GM18508 (cell line): ENCODE results near the gene ARID1B.

ENCODE experiments used
- ATAC-seq: cut with Tn5 transposase; IDR thresholded peaks from one replicate; pipeline ENCODE4 v1.9.1; 2021; ENCODE audit warnings: moderate number of reproducible peaks; ENCODE audit not compliant: insufficient read depth, unreplicated experiment

Gene ARID1B

DNA sequence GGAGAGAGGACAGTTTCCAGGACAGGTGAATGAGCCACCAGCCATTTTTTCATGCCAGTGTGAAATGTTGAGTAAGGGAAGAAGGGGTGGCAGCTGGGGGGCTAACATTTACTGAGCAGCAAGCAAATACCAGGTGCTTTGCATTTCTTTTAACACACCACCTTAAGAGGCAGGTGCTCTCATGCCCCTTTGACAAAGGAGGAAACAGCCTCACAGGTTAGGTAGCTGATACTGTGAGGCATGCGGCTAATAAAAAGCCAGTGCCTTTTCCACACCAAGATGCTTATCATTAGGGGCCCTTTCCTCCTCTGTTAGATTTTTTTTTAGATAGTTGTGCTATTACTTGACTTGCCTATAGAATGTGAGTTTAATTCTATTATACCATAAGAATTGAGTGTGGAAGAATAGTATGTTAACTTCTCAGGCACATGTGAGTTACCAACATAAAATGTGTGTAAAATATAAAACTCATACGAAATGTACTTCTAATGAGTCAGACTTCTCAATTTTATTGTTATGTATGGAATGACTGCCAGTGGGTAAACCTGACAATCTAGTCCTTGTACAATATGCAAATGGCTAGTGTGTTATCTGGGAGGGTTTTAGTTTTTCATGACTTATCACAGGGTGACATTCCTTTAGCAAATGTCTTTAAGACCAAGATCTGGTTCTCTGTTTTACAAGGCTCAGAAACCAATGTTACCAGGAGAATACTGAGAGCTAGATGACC lies 286.2 kb downstream of the ARID1B start:
- ATAC-seq = no peak

DNA sequence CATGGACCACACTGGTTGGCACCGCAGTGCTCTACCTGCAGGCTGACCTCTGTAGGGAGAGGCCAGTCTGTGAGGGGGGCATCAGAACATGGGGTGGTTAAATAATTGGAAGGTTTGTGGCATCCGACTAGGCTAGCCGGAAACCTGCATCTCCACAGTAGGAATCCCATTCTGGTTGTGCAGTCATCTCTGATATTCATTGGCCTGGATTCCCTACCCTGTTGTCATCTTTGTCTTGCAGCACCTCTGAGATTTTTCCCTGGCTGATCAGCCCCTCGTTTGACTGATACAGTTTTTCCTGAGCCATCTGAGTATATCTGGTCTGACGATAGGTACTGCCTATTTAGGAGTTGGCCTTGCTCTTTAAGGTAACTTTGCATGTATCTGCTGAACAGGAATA lies 286.7 kb downstream of the ARID1B start:
- no peak for ATAC-seq

DNA sequence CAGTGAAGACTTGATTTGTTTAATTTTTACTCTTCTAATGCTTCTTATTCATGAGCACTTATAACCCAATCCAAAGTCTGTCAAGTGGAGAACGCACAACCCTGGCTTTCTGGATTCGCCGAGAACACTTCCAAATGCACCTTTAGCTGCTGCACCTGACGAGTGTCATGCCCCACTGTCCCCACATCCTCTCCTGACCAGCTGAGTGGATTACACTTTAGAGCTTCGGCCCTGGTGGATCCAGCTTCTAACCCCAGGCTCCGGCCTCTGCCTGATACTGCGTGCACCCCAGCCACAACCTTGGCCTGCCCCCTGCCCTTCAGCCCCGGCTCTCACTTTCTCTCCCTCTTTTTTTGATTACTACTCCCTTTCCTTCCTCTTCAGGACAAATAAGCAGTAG lies 287.3 kb downstream of the ARID1B start:
- ATAC-seq = no peak

DNA sequence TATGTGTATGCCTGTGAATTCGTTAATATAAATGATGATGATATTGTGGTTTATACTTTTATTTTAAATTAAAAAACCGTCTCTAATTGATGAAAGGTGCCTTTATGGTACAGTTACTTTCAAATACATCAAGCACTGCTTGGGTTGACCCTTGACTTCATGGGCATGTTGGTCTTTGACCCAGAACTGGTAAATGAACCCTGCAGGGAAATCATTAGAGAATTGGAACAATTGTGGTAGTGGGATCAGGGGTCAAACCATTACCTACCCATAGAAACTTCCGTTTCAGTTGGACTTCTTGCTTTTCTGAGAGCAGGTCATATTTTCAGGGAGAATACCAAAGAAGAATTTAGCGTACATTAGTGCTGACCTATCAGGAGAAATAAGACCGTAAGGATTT lies 288.2 kb downstream of the ARID1B start:
- no peak for ATAC-seq

DNA sequence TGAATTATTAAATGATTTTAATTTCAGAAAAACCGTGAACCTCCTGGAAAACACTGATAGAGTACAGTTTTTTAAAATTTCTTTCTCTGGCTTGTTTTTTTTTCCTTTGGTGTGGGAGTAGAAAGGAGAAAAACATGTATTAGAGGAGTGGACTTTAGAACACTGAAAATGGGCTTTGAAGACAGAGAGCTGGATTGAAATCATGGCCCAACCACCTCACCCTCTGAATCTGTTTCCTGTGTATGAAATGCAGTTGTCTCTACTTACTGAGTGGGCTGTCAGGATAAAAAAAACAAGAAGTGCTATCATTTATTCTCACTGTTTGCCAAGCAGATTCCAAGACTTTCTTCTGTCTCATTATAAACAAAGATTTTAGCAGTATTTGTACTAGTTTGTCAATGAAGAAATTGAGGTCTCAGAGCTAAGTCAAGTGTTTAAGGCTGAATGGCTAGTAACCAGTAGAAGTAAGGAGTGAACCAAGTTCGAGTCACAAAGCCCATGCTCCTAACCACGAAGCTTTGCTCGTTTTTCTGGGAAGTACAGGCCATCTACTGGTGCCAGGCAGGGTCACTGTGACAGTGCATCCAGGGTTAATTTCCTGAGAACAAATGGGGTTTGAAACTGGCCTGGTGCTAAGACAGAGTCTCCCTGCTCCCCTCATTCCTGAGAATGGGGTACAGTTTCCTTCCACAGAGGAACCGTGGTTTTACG lies 289.8 kb downstream of the ARID1B start:
- ATAC-seq = no peak

DNA sequence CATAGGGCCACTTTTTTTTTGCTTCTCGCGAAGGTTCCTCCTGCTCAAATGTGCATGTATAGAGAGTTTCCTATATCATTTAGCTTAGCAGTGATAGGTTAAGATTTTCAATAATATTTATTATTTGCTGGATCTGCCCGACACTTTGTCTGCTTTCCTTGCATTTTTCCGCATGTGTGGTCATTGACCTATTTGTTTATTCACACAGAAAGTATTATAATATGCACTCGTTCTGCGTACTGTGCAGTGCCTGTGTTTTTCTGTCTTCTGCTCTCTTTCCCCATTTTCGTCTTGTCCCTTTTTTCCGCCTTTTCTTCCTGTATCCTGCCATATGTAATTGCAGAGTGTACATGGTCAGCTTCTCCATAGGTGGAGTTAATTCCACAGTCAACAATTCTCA lies 290.3 kb downstream of the ARID1B start:
- no peak for ATAC-seq

DNA sequence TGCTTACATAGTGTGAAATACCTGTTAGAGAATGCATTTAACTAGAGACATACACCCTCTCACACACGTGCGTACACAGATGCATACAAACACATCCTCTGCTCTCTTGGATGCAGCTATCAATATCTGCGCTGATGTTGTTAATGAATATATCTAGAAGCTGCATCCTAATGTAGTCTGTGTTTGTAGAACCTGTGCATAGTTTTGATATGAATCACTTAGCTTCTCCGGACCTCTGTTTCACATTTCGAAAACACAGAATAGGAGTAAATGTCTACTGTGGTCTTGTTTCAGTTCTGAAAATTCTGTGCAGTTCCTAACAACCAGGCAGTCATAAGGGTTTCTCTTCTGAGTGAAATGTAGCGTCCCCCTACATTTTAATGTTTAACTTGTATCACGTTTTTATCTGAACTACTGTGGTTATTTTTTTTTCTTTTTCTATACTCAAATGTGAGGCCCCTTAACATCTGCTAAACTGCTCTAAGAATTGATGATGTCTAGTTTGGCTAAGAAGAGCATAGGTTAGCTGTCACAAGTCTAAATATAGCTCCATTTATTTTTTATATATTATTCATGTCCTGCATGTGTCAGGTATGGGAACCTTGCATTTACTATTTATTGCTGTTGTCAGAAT lies 291.6 kb downstream of the ARID1B start:
- peak; percentile 95 for ATAC-seq

DNA sequence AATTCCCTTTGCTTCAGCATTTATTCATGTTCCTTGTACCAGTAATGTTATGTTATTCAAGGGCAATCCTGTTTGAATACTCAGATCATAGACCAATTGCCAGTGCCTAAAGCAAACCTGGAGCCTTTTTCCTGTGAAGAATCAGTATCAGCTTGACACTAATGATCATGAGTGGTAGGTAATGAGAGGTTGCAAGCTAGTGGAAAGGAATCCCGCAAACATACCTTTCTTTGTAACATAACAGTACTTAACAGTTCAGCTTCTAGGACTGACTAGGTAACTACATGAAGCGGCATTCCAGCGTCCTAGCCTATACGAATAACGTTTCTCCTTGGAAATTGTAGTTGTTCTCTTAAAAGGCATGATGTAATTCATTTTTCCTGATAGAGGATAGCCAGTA lies 292.4 kb downstream of the ARID1B start:
- no peak for ATAC-seq

DNA sequence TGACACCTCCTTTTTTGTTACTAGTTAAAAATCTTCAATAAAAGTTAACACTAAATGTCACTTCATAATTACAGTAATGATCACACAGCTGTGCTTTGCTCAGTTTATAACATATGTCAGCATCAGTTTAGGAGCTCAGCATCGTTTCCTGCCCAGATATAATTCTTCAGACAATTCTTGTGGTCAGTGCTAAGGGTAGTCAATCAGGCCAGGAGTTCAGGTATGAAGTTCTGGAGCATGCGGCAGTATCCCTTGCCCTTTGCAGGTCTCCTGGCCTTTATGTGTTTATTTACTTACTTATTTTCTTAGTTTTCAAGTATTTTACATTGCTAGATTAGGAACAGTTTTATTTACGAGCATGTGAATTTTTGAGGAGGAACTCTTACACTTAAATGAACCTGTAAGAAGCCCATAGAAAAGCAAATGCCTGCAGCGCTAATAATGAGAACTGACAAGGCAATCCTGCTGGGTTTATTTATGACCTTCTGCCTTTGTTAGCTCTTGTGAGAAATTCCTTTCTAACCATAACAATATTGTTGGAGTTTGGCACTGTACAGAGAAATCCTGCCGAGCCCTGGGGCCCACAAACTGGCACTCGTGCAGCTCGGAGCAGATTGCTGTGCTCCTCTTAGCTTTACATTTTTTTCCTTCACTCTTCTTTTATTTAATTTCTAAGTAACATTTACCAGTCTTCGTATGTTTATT lies 293.4 kb downstream of the ARID1B start:
- no peak for ATAC-seq

DNA sequence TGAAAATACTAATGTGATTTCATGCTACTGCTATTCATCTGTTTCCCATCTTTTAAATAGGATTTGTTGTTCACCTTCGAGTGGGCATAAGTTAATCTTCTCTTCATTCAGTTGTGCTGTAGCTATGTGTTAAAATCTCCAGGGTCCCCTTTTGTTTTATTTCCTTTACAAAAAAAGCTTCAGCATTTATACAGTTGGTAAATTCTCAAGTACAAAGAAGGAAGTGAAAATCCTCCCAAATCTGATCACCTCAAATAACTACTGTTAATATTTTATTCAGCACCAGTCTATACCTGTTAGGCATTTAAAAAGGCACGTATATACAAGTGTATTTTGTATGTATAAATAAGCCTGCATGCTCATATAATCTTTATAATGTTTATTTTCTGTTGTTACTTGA lies 294.9 kb downstream of the ARID1B start:
- no peak for ATAC-seq

DNA sequence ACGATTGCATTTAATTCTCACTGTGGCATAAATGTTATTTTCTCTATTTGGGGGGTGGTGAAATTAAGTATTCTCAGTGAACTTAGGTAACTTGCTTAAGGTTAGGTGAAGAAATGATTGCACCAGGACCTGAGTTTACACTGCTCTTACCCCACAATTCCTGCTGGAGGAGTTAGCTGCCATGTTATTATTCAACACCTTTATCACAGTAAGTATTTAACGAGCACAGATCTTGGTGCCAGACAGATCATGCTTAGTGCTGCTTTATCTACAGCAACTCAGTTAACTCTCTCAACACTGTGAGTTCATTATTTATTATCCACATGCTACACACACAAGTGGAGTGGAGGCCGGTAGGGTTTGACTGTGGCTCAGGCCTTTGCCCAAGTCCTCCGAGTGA lies 296.4 kb downstream of the ARID1B start:
- ATAC-seq = no peak

DNA sequence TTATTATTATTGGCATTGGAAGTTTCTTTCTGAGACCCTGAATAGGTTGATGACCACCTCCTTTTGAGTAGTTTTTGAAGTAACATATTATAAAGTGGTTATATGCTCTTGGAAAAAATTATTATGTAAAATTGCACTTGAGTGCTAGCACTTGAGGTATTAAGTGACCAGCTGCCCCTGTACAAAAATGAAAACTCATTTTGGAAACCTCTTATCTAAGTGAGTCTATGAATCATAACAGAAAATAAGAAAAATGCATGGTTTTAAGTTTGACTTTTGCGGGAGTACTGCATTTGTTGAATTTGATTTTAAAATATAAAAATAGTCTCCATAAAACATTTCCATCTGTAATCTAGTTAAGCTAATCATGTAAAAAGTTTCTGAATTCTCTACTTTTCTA lies 297.8 kb downstream of the ARID1B start:
- ATAC-seq = no peak

DNA sequence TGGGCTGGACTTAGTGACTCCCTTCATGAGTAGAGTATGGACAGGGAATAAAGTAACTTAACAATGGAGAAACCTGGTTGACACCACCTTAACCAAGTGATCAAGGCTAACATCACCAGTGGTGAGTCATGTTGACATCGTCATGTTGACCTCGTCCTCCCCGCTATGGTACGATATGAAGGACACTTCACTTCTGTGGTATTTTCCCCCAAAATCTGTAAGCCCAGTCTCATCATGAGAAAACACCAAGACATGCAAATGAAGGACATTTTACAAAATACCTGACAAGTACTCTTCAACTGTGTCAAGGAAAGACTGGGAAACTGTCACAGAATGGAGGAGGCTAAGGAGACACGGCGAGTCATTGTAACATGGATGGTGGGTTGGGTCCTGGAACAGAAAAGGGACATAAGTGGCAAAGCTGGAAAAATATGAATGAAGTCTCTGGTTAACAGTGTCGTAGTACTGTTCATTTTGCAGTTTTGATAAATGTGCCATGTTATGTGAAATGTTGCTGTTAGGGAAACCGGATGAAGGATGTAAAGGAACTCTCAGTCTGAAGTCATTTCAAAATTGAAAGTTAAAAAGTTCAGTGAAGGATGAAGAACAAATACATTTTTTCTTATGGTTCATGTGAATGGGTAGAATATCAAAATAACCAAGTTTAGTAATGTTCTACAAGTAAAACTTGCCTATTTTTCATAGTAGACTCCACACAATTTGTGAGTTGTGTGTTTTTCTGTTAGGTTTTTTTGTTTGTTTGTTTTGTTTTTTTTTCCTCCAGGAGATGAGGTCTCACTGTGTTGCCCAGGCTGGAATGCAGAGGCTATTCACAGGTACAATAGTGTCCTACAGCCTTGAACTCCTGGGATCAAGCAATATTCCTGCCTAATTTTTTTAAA lies 298.6 kb downstream of the ARID1B start:
- peak; percentile 67 for ATAC-seq

DNA sequence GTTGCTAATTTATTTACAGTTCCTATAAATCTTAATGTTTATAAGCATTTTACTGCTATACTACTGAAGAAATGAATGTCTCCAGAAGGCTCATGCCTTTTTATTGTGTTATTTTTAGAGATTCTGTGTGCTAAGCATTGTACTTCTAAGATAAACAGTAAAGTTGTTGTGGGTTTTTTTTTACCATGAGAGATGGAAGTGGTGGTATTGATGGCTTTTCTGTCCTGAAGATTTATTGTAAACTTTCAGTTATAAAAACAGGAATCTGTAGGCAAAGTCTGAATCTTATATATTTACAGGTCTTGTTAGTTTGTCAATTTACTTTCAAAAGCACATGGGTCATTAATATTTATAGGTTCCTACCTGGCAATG lies 299.3 kb downstream of the ARID1B start:
- no peak for ATAC-seq

DNA sequence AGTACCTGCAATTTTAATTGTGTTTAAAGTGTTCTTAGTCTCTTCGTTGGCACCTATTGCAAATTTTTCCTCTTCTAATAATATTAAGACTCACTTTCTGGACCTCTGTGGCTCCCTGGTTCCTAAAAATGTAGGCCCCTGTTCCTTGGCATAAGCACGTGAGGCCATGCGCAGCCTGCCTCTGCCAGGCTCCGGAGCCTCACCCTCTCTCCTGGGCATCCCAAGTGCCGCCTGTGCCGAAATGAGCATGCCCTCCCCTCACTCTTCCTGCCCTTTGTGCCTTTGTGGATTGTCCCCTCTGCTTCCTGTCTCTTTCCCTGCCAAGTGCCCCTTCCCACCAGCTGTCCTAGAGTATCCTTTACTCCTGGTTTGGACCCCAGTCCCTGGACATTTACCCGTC lies 300.1 kb downstream of the ARID1B start:
- no peak for ATAC-seq

DNA sequence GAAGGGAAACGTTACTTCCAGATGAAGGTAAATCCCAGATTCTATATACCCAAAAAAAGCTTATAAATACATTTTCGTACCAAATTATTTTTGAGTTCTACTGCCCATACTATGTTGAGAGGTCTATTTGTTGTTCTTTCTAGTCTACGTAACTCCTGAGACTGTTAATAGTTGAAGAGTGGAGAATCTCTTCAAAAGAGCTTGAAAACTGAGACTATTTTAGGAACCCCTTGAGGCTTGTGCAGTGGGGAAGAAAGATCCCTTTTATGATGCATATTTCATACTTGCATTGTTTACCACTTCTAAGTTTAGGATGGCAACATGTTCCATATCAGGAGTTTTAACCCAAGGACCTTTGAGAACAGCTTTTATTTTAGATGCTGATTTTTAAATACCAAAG lies 301.1 kb downstream of the ARID1B start:
- ATAC-seq = no peak

DNA sequence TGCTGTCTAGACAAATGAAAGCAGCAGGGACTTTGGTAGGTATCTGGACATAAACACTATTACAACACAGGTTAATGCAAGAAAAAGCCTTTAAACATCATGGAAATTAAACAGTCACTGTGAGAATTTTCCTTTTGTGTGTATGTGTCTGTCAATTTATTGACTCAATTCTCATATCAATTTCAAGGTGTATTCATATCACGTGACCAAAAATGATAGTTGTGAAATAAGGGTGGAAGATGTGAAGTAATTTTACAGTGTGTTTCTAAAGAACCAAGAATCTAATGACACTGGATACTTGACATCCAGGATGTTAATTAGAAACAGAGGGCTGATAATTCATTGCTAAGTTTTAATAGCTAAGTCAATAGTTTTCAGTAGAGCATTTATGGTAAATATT lies 302.1 kb downstream of the ARID1B start:
- no peak for ATAC-seq

DNA sequence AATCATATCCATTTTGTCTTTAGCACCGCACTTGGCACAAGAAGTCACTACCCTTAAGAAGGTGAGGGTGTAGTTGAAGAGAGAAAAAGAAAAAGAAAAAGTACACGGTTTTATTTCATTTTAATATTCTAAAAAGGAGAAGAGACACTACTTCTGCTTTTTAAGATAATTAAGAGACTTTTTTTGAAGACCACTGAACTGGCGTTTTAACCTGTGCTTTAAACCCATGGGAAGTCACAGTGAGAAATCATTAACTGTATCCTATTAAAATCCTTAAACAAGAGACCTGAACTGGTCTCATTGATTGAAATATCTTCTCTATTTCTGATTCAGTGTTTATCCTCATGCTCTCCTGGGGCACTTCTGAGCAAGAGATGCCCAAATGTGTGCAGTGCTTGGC lies 302.6 kb downstream of the ARID1B start:
- no peak for ATAC-seq

DNA sequence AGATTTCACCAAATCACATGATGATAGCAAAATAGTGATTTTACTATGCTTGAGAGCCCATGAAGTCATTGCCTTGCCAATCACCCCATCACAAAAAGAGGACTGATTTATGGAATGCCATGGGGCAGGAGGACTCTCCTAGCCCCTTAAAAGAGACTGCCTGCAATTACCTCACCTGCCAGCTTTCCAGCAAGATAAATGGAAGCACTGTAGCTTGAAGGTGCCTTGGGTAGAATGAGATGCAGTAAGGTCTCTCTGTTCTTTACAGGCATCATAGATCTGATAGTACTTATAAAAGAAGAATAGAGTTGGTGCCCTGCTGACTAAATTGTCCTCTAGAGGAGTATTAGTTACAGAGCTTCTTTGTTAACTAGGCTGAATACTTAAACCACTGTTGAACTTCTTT lies 303.8 kb downstream of the ARID1B start:
- no peak for ATAC-seq

DNA sequence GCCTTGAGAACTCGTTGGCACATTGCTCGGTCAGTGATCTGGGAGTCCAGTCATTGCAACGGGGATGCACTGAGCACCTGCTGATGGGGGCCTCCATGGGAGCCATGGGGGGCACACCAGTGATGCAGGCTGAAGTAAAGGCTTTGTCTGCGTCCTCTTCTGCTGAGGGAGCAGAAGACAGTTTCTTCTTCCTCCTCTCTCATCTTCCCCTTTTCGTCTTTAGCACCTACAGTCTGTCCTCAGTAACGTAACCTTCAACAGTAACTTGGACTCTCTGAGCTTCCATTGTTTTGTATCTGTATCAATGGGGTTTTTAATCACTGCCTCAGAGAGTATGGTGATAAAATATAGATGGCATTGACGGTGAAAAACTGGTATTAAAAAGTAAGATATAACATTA lies 306.2 kb downstream of the ARID1B start:
- no peak for ATAC-seq
